Activated CD4-positive, alpha-beta T cell treated with anti-CD3 and anti-CD28 coated beads, Interleukin-2, amount 10 ng/mL, durations not matched to agents 24 days and 14 days (primary cell): Measurements from ENCODE around the gene KLHDC8B. TPM values are rescaled to one million over a fixed set of nuclear protein-coding genes. Genes with fewer than 3 reads are reported as not detected.
"Not testable (repeated sequence)": the region's sequence is repeated elsewhere in the genome, so short reads cannot be mapped to it uniquely, and the experiment has no call there.

Source experiments
- DNase-seq: peaks from one replicate; pipeline ENCODE4 v3.0.0; 2022
- H3K27ac Mint-ChIP-seq: one replicate; pipeline ENCODE4 v1.8.0; 2022; ENCODE audit warnings: mild to moderate bottlenecking, mixed read lengths
- H3K27me3 Mint-ChIP-seq: one replicate; pipeline ENCODE4 v1.8.0; 2022; ENCODE audit warnings: mixed read lengths
- H3K36me3 Mint-ChIP-seq: one replicate; pipeline ENCODE4 v1.8.0; 2022; ENCODE audit warnings: low read depth, mild to moderate bottlenecking, mixed read lengths
- H3K4me1 Mint-ChIP-seq: one replicate; pipeline ENCODE4 v1.8.0; 2021; ENCODE audit warnings: mixed read lengths
- H3K4me3 Mint-ChIP-seq: one replicate; pipeline ENCODE4 v1.8.0; 2022; ENCODE audit warnings: mild to moderate bottlenecking, moderate library complexity, mixed read lengths
- H3K9me3 Mint-ChIP-seq: one replicate; pipeline ENCODE4 v1.8.0; 2021; ENCODE audit warnings: mixed read lengths
- intact Hi-C: fragments of 100-400 bp; cut with micrococcal nuclease; formaldehyde crosslinking; loops from one replicate; pipeline ENCODE4 v1.15.1; 2023
- total RNA-seq: library from RNA; stranded (reverse); gene quantifications from 2 replicates; pipeline ENCODE4 v1.2.3, GENCODE V29; 2022

Gene KLHDC8B
- total RNA-seq, 1 donor from 2014 or later = 2.3 TPM

DNA sequence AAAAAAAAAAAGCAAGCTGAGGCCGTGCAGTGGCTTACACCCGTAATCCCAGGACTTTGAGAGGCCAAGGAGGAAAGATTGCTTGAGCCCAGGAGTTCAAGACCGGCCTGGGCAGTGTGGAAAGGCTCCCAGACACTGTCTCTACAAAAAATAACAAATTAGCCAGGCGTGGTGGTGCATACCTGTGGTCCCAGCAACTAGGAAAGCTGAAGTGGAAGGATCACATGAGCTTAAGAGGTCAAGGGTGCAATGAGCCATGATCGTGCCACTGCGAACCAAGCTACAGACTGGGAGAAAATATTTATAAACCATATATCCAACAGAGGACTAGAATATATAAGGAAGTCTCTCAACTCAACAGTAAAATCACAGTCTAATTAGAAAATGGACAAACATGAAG, 10.0 kb downstream of the KLHDC8B start:
- H3K9me3 Mint-ChIP-seq = no peaks in the 10 kb centered on the region
- H3K27ac Mint-ChIP-seq = no peak overlapping the region
- H3K4me3 Mint-ChIP-seq = no peak overlapping the region
- no peak for DNase-seq
- intact Hi-C loops = no loop called here
- peaks cover 13% of the 10 kb centered on the region for H3K27me3 Mint-ChIP-seq
- no peaks in the 10 kb centered on the region for H3K4me1 Mint-ChIP-seq
- H3K36me3 Mint-ChIP-seq = no peaks in the 10 kb centered on the region

DNA sequence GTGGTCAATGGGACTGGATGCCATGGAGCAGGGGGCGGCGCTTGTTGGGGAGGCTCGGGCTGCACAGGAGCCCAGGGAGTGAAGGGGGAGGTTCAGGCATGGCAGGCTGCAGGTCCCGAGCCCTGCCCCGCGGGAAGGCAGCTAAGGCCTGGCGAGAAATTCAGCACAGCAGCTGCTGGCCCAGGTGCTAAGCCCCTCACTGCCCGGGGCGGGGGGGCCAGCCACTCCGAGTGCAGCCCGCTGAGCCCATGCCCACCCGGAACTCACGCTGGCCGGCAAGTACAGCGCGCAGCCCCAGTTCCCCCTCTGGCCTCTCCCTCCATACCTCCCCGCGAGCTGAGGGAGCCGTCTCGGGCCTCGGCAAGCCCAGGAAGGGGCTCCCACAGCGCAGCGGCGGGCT, 11.3 kb downstream of the KLHDC8B start:
- Mint-ChIP-seq H3K4me1 (no peaks in the 10 kb centered on the region), H3K27ac (no peak overlapping the region), H3K27me3 (peaks cover 13% of the 10 kb centered on the region), H3K36me3 (no peaks in the 10 kb centered on the region), H3K9me3 (no peaks in the 10 kb centered on the region), H3K4me3 (no peak overlapping the region)
- intact Hi-C loops = no loop called here
- no peak for DNase-seq

DNA sequence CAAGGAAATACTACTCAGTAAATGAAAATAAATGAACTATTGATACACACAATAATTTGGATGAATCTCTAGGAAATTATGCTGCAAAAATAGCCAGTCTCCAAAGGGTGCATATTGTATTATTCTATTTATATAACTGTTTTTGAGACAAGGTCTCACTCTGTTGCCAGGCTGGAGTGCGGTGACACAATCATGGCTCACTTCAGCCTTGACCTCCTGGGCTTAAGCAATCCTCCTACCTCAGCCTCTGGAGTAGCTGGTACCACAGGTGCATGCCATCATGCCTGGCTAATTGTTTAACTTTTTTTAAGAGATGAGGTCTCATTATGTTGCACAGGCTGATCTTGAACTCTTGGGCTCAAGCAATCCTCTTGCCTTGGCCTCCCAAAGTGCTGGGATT, 12.5 kb downstream of the KLHDC8B start:
- H3K4me3 Mint-ChIP-seq = no peak overlapping the region
- no peaks in the 10 kb centered on the region for H3K4me1 Mint-ChIP-seq

DNA sequence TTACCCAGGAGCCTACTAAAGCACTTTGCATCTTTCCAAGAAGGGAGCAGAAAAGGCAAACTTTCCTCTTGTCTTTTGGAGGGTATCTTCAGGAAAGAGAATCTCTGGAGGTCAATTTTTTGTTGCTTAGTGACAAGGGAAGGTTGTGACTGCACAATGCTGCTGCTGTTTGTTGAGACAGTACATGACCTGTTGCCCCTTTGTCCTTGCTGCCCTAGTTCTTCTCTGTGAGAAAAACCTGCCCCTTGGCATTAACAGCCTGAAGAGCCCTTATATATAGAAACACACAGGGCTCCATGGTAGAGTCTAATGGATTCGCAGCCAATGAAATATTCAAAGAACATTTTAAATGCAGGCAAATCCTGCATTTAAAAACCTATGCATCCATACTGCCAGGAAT, 20.3 kb downstream of the KLHDC8B start:
- Mint-ChIP-seq H3K9me3 (no peaks in the 10 kb centered on the region), H3K4me1 (no peaks in the 10 kb centered on the region)
- intact Hi-C loops = no loop called here

More for the DNA sequence above, 12.5 kb downstream of the KLHDC8B start:
- intact Hi-C loops = no loop called here
- H3K27me3 Mint-ChIP-seq = peaks cover 12% of the 10 kb centered on the region
- H3K27ac Mint-ChIP-seq = no peak overlapping the region
- DNase-seq = no peak
- no peaks in the 10 kb centered on the region for H3K36me3 Mint-ChIP-seq
- no peaks in the 10 kb centered on the region for H3K9me3 Mint-ChIP-seq

DNA sequence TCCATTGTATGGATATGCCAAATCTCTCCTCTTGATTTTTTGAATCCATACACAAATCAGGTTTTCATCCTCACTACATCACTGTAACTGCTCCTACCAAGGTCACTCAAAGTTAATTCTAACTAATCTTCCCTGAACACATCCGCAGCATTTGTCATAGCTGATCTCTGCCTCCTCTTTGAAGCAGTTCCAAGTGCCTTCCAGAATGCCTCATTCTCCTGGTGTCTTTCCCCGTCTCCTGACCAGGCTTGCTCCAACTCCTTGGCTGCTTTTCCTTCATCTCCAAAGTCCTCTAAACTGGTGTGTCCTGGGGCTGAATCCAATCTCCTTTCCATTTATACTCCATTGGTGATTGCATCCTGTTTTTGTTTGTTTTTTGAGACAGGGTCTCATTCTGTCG, 26.8 kb downstream of the KLHDC8B start:
- no peak for DNase-seq
- no peak overlapping the region for H3K4me3 Mint-ChIP-seq
- no peaks in the 10 kb centered on the region for H3K4me1 Mint-ChIP-seq
- H3K9me3 Mint-ChIP-seq = no peaks in the 10 kb centered on the region
- intact Hi-C loops = no loop called here
- no peaks in the 10 kb centered on the region for H3K36me3 Mint-ChIP-seq
- H3K27ac Mint-ChIP-seq = no peak overlapping the region
- peaks cover 5% of the 10 kb centered on the region for H3K27me3 Mint-ChIP-seq

More for the DNA sequence above, 20.3 kb downstream of the KLHDC8B start:
- DNase-seq = no peak
- Mint-ChIP-seq H3K27me3 (peaks cover 11% of the 10 kb centered on the region), H3K36me3 (no peaks in the 10 kb centered on the region), H3K4me3 (no peak overlapping the region), H3K27ac (no peak overlapping the region)

DNA sequence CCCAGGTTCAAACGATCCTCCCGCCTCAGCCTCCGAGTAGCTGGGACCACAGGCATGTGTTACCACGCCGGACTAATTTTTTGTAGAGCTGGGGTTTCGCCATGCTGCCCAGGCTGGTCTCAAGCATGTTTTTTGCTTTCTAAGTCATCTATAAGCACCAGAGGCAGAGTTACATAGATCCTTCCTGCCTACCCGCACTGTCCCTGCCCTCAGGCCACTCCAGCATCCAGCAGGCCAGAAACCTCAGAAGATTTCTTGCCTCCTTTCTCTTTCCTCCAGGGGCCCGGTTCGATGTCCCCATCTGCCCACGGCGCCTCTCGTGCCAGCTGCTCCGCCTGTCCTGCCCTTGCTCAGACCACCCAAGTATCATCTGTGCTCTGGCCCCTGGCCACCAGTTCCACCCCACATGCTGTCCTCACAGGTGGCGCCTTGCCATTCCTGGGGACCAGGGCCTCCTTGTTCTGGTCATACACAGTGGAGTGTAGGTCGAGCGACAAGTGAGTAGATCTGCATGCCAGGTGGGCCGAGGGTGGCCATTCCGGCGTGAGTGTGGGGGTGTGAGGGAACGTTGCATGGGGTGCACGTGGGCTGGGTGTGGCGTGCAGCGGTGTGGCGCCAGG, 27.3 kb downstream of the KLHDC8B start:
- intact Hi-C loops = no loop called here
- no peaks in the 10 kb centered on the region for H3K36me3 Mint-ChIP-seq
- H3K4me1 Mint-ChIP-seq = no peaks in the 10 kb centered on the region
- no peak overlapping the region for H3K27ac Mint-ChIP-seq
- no peak for DNase-seq
- H3K4me3 Mint-ChIP-seq = no peak overlapping the region
- no peaks in the 10 kb centered on the region for H3K9me3 Mint-ChIP-seq
- peaks cover 8% of the 10 kb centered on the region for H3K27me3 Mint-ChIP-seq

DNA sequence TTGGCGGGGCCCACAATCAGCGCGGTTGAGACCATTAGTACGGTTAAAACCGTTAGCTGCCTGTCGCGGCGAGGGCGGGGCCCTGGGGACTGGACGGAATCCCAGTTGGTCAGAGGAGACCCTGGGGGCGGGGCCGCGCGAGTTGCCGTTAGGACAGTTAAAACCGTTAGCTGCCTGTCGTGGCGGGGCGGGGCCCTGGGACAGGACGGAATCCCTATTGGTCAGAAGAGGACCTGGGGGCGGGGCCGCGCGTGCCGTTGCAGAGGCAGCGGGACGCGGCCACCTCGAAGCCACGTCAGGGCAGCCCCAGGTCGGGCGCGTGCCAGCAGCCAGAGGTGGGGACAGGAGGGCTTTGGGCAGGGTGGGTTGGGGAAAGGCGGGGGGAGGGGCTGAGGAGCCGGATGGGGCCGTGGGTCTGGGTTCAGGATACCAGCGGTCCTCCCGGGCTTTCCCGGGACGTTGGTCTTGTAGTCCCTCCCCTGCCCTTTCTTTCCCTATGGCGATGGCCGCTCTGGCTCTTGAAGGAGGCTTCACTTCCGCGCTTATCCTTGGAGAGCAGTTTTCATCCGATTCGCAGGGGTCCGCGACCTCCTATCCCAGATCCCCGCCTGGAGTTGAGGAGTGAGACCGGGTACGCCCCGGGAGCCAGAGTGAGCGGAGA, 28.0 kb downstream of the KLHDC8B start:
- H3K9me3 Mint-ChIP-seq = no peaks in the 10 kb centered on the region
- no peaks in the 10 kb centered on the region for H3K36me3 Mint-ChIP-seq
- peak; percentile 59 for DNase-seq
- no peak overlapping the region for H3K4me3 Mint-ChIP-seq
- H3K27ac Mint-ChIP-seq = no peak overlapping the region
- peaks cover 8% of the 10 kb centered on the region for H3K27me3 Mint-ChIP-seq
- H3K4me1 Mint-ChIP-seq = no peaks in the 10 kb centered on the region
- intact Hi-C loops = no loop called here

DNA sequence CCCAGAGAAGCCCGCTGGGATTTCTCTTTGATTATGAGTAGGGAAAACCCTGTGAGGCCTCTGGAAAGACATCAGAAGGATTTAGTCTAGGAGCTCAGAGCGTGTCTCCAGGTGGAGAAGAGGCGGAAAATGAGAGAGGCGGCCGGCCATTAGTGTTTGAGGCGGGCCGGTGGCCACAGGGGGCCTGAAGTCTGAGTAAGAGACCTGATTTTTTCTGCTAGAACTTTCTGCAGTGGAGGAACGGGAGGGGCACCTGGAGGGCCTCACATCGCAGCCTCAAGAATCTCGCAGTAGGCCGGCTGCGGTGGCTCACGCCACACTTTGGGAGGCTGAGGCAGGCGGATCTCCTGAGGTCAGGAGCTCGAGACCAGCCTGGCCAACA, 28.5 kb downstream of the KLHDC8B start:
- Mint-ChIP-seq H3K4me3 (no peak overlapping the region), H3K4me1 (no peaks in the 10 kb centered on the region), H3K27me3 (peaks cover 8% of the 10 kb centered on the region), H3K27ac (no peak overlapping the region), H3K9me3 (no peaks in the 10 kb centered on the region), H3K36me3 (no peaks in the 10 kb centered on the region)
- intact Hi-C loops = no loop called here
- DNase-seq = no peak

DNA sequence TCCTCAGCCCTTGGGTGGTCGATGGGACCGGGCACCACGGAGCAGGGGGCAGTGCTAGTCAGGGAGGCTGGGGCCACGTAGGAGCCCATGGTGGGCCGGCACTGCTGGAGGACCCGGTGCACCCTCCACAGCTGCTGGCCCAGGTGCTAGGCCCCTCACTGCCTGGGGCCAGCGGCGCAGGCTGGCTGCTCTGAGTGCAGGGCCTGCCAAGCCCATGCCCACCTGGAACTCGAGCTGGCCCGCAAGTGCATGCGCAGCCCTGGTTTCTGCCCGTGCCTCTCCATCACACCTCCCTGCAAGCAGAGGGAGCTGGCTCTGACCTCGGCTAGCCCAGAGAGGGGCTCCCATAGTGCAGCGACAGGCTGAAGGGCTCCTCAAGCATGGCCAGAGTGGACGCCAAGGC, 42.1 kb downstream of the KLHDC8B start:
- H3K9me3 Mint-ChIP-seq = peaks cover 5% of the 10 kb centered on the region
- H3K27ac Mint-ChIP-seq = no peak overlapping the region
- intact Hi-C loops = no loop called here
- H3K27me3 Mint-ChIP-seq = no peaks in the 10 kb centered on the region
- H3K4me1 Mint-ChIP-seq = no peaks in the 10 kb centered on the region
- no peak overlapping the region for H3K4me3 Mint-ChIP-seq
- H3K36me3 Mint-ChIP-seq = no peaks in the 10 kb centered on the region
- no peak for DNase-seq

DNA sequence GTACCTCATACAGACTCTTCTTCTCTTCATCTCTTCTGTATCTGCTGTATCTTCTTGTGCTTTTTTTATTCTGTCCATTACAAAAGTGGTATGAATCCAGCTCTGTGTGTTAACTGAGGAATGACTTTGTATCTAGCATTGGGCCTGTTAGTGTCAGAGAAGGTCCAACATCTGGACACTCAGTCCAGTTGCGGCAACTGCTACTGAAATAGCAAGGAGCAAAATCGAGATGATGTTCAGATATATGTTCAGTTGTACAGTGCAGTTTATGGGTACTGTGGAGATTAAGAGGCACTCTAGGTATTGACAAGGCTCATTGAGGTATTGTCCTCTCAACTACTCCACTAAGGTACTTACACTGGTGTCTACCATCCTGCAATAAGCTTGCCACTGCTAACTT, 42.6 kb downstream of the KLHDC8B start:
- H3K27me3 Mint-ChIP-seq = no peaks in the 10 kb centered on the region
- H3K27ac Mint-ChIP-seq = no peak overlapping the region
- H3K4me1 Mint-ChIP-seq = no peaks in the 10 kb centered on the region
- peaks cover 5% of the 10 kb centered on the region for H3K9me3 Mint-ChIP-seq
- H3K4me3 Mint-ChIP-seq = no peak overlapping the region
- intact Hi-C loops = no loop called here
- no peaks in the 10 kb centered on the region for H3K36me3 Mint-ChIP-seq
- DNase-seq = no peak

DNA sequence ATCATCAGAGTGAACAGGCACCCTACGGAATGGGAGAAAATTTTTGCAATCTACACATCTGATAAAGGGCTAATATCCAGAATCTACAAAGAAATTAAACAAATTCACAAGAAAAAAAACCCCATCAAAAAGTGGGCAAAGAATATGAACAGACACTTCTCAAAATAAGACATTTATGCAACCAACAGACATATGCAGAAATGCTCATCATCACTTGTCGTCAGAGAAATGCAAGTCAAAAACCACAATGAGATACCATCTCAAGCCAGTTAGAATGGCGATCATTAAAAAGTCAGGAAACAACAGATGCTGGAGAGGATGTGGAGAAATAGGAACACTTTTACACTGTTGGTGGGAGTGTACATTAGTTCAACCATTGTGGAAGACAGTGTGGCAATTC, 45.3 kb downstream of the KLHDC8B start:
- H3K36me3 Mint-ChIP-seq, H3K9me3 Mint-ChIP-seq, H3K27ac Mint-ChIP-seq, H3K4me3 Mint-ChIP-seq, DNase-seq, H3K4me1 Mint-ChIP-seq, H3K27me3 Mint-ChIP-seq, intact Hi-C loops: not testable (repeated sequence)

DNA sequence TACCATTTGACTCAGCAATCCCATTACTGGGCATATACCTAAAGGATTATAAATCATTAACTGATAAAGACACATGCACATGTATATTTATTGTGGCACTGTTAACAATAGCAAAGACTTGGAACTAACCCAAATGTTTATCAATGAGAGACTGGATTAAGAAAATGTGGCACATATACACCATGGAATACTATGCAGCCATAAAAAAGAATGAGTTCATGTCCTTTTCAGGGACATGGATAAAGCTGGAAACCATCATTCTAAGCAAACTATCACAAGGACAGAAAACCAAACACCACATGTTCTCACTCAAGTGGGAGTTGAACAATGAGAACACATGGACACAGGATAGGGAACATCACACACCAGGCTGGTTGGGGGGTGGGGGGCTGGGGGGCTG, 45.7 kb downstream of the KLHDC8B start:
- H3K4me1 Mint-ChIP-seq, intact Hi-C loops, H3K27me3 Mint-ChIP-seq, H3K36me3 Mint-ChIP-seq, H3K9me3 Mint-ChIP-seq, DNase-seq, H3K27ac Mint-ChIP-seq, H3K4me3 Mint-ChIP-seq: not testable (repeated sequence)

DNA sequence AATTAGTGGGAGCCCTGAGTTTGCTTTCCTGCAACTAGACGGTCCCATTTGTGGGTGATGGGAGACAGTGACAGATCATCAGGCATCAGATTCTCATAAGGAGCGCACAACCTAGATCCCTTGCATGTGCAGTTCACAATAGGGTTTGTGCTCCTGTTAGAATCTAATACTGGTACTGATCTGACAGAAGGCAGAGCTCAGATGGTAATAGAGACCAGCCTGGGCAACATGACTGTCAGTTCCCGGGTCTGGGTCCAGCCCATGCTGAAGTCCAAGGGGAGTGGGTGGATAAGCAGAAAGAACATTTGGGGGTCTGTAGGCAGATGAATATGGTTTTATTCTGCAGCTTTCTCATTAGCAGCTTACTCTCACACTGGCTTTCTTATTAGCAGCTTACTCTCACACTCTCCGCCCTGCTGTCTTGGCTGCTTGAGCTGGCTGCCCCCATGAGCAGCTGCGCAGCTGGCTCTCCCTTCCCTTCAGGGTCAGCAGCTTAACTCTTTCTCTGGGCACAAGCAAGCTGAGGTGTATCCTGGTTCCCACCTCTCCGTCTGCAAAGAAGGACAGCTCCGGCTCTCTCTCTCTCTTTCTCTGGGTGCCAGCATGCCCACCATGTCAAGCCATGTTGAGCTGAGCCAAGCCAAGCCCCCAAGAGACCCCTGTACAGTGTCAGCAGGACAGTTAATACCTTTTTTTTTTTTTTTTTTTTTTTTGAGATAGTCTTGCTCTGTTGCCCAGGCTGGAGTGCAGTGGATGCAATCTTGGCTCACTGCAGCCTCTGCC, 46.5 kb downstream of the KLHDC8B start:
- Mint-ChIP-seq H3K27me3 (no peaks in the 10 kb centered on the region), H3K4me3 (no peak overlapping the region), H3K4me1 (no peaks in the 10 kb centered on the region), H3K9me3 (peaks cover 8% of the 10 kb centered on the region), H3K36me3 (no peaks in the 10 kb centered on the region), H3K27ac (no peak overlapping the region)
- intact Hi-C loops = no loop called here
- DNase-seq = no peak

DNA sequence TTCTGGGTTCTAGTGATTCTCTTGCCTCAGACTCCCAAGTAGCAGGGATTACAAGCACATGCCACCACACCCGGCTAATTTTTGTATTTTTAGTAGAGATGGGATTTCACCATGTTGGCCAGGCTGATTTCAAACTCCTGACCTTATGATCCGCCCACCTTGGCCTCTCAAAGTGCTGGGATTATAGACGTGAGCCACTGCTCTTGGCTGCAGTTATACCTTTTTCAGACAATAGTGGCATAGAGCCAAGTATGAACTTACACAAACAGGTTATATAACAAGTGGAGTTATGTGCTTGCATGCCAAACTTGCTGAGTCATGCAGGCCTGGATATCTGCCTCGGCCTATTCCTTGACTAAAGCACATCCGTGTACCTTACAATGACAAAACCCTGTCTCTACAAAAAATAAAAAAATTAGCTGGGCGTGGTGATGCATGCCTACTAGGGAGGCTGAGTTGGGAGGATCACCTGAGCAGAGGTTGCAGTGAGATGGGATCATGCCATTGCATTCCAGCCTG, 47.1 kb downstream of the KLHDC8B start:
- intact Hi-C loops, H3K27ac Mint-ChIP-seq, H3K4me1 Mint-ChIP-seq, H3K36me3 Mint-ChIP-seq, H3K4me3 Mint-ChIP-seq, H3K9me3 Mint-ChIP-seq, H3K27me3 Mint-ChIP-seq, DNase-seq: not testable (repeated sequence)
